HG02610 (cell line): Measurements from ENCODE around the gene PEAR1.

Experiments
- ATAC-seq: cut with Tn5 transposase; IDR thresholded peaks from one replicate; pipeline ENCODE4 v1.9.1; 2021; ENCODE audit warnings: mild to moderate bottlenecking, moderate library complexity; ENCODE audit not compliant: unreplicated experiment

The PEAR1 gene

GRCh38 chr1:156899956-156900718 is 6.6 kb downstream of the PEAR1 start:
- no peak for ATAC-seq

- ATAC-seq: no peak
These were observed 7.5 kb downstream of the PEAR1 start for GRCh38 chr1:156900896-156901589.

GRCh38 chr1:156901590-156901900 is 8.0 kb downstream of the PEAR1 start:
- ATAC-seq: no peak

GRCh38 chr1:156901966-156902915 is 8.7 kb downstream of the PEAR1 start:
- ATAC-seq: no peak

GRCh38 chr1:156903328-156904091 is 10.0 kb downstream of the PEAR1 start:
- ATAC-seq: no peak

GRCh38 chr1:156904187-156904959 is 10.9 kb downstream of the PEAR1 start:
- ATAC-seq: no peak

- no peak for ATAC-seq
These were observed 11.7 kb downstream of the PEAR1 start for GRCh38 chr1:156905176-156905575.

GRCh38 chr1:156905651-156906050 is 12.1 kb downstream of the PEAR1 start:
- ATAC-seq: no peak

- ATAC-seq: no peak
These were observed 12.8 kb downstream of the PEAR1 start for GRCh38 chr1:156906206-156906906.

GRCh38 chr1:156908541-156908940 is 15.0 kb downstream of the PEAR1 start:
- no peak for ATAC-seq

- ATAC-seq: no peak
These were observed 15.4 kb downstream of the PEAR1 start for GRCh38 chr1:156908955-156909354.

GRCh38 chr1:156909671-156910070 is 16.2 kb downstream of the PEAR1 start:
- no peak for ATAC-seq

- no peak for ATAC-seq
These were observed 16.8 kb downstream of the PEAR1 start for GRCh38 chr1:156910309-156910782.

- no peak for ATAC-seq
These were observed 18.2 kb downstream of the PEAR1 start for GRCh38 chr1:156911577-156912298.

GRCh38 chr1:156912310-156912709 is 18.8 kb downstream of the PEAR1 start:
- ATAC-seq: no peak

- no peak for ATAC-seq
These were observed 19.6 kb downstream of the PEAR1 start for GRCh38 chr1:156912861-156913808.

- no peak for ATAC-seq
These were observed 20.4 kb downstream of the PEAR1 start for GRCh38 chr1:156913809-156914387.
